Measurements from ENCODE around the gene CXCL8.

DNA sequence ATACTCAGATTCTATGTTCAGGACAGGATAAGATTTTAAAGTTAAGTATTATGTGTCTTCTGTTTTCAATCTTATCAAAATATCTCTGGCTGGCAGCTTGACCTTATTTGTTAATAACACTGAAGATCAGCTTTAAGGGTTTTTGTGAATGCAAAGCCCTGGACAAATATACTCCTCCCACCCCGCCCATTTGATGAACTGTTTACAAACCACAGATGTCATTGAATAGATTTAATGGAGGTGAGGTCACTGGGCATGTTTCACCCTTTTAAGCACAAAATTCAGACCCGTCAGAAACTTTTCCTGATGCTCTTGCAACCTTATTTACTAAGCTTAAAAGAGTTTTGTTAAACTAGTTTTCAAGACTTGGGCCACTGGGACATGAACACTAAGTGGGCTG lies 10.1 kb upstream of the CXCL8 start:
- no peak for TF ChIP-seq POLR2A (IDR thresholded peaks at IDR 0.05)
- TF ChIP-seq, protein P1, sequence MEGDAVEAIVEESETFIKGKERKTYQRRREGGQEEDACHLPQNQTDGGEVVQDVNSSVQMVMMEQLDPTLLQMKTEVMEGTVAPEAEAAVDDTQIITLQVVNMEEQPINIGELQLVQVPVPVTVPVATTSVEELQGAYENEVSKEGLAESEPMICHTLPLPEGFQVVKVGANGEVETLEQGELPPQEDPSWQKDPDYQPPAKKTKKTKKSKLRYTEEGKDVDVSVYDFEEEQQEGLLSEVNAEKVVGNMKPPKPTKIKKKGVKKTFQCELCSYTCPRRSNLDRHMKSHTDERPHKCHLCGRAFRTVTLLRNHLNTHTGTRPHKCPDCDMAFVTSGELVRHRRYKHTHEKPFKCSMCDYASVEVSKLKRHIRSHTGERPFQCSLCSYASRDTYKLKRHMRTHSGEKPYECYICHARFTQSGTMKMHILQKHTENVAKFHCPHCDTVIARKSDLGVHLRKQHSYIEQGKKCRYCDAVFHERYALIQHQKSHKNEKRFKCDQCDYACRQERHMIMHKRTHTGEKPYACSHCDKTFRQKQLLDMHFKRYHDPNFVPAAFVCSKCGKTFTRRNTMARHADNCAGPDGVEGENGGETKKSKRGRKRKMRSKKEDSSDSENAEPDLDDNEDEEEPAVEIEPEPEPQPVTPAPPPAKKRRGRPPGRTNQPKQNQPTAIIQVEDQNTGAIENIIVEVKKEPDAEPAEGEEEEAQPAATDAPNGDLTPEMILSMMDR (IDR thresholded peaks at IDR 0.05): no peak
